ENCODE results near the gene KCTD2.
A peak's percentile ranks its signal among the peaks of the same experiment; 100 is the strongest.

DNA sequence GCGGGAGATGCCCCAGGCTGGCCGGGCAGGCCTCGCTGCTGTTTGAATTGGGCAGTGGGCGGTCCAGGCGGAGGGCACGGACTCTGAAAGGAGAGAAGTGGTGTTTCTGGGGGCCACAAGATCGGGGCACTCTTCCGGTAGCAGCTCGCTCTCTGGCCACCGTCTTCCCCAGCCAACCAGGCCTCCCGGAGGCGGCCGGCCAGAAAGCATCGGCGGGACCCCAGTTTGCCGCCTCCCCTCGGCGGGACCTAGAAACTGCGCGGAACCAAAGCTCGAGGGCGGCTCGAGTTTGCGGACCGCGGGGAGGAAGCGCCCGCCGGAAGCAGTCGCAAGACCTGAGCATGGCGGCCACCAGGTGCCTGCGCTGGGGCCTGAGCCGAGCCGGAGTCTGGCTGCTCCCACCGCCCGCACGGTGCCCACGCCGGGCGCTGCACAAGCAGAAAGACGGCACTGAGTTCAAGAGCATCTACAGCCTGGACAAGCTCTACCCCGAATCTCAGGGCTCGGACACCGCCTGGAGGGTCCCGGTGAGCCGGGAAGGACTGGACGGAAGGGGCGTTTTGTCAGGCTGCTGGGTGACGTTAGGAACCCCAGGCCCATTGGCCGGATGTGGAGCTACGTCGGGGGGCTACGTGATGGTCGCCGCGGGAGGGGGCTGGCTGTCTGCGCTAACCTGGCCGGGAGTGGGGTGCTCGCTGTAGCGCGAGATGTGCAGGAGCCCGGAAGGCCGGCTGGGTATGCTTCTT, 34.5 kb upstream of the KCTD2 start, which contains the start of gene MRPL58:
- TF ChIP-seq POLR2A (IDR thresholded peaks at IDR 0.05; ENCODE audit: extremely low read depth, insufficient read length): peak; percentile 77
- TF ChIP-seq, protein P1, sequence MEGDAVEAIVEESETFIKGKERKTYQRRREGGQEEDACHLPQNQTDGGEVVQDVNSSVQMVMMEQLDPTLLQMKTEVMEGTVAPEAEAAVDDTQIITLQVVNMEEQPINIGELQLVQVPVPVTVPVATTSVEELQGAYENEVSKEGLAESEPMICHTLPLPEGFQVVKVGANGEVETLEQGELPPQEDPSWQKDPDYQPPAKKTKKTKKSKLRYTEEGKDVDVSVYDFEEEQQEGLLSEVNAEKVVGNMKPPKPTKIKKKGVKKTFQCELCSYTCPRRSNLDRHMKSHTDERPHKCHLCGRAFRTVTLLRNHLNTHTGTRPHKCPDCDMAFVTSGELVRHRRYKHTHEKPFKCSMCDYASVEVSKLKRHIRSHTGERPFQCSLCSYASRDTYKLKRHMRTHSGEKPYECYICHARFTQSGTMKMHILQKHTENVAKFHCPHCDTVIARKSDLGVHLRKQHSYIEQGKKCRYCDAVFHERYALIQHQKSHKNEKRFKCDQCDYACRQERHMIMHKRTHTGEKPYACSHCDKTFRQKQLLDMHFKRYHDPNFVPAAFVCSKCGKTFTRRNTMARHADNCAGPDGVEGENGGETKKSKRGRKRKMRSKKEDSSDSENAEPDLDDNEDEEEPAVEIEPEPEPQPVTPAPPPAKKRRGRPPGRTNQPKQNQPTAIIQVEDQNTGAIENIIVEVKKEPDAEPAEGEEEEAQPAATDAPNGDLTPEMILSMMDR (IDR thresholded peaks at IDR 0.05; ENCODE audit: low read depth, low read length): peak; percentile 37
- peak; percentile 88 for TF ChIP-seq MYC (IDR thresholded peaks at IDR 0.05; ENCODE audit: low read depth, low read length)

Data from NB4 (cell line).